Kasumi-1 (cell line): Measurements from ENCODE around the gene BOLA2B.

Source experiments
- DNase-seq, 2 experiments: peaks; one replicate each; lab custom pipeline; 2025; lab: John Stamatoyannopoulos, UW

Gene BOLA2B

DNA sequence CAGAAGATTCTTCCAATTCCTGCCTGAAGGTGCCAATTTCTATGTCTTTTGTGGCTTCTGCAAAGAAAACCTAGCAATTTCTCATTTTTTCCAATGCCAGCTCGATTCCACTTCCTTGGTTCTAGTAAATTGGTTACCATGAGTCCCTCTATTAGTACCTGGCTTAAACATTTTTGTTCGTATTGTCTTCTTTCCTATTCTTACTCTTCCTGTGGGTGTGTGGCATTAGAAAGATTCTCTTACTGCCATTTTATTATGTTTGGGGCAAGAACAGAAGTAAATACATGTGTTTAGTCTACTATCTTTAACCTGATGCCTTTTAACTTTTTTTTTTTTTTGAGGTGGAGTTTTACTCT is 50.1 kb downstream of the BOLA2B start:
- no peak for DNase-seq
